ENCODE measurements around the gene S100B. TPM values are rescaled to one million over a fixed set of nuclear protein-coding genes. Genes with fewer than 3 reads are reported as not detected.

The S100B gene
- total and polyA plus RNA-seq, 2 of the 13 experiments (the other 11 are each of a cell fraction or from before 2014, with no cell fraction given) = not detected

DNA sequence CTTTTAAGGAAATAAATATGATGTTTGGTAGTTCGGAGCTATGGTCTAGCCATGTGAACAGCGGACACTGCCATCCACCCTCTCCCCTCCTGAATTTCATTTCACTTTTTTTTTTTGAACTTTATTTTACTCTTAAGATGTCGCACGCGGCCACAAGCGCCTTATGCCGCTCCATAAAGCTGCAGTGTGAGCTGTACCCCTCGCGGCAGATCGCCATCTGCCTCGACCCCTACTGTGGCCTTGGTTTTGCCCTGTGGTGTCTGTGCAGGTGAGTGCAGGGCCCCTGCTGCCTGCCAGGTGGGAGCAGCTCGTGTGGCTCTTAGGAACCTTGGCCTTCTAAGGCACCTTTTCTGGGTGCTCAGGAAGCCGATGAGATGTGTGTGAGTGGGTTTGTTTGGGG is 48.1 kb downstream of the S100B start:
- Histone ChIP-seq H2AFZ (ENCODE audit: low read length) (no peak overlapping the region), H3K4me3 (replicated peaks in 1 of 3; ENCODE audit: insufficient read depth in 1 of 3, low read depth in 2 of 3, low read length in 3 of 3) (no peak overlapping the region), H3K4me2 (ENCODE audit: low read depth, low read length) (no peak overlapping the region), H3K27ac (ENCODE audit: extremely low read length, insufficient read depth, low read length) (no peak overlapping the region), H4K20me1 (ENCODE audit: insufficient read depth, low read length) (no peaks in the 10 kb centered on the region), H3K9me3 (ENCODE audit: low read length) (no peaks in the 10 kb centered on the region), H3K4me1 (ENCODE audit: insufficient read depth, low read length) (peaks cover 17% of the 10 kb centered on the region), H3K9ac (ENCODE audit: insufficient read depth, low read depth, low read length) (no peak overlapping the region), H3K36me3 (replicated peaks in 1 of 2; ENCODE audit: control insufficient read depth in 1 of 2, insufficient read depth in 2 of 2, low read length in 2 of 2) (peaks cover under 1 to 14% of the 10 kb centered on the region in 2 experiments; a peak in 4 of 5 replicates), H3K27me3 (ENCODE audit: control insufficient read depth in 1 of 2, insufficient read depth in 2 of 2, low read length in 2 of 2) (no peaks in the 10 kb centered on the region), H3K79me2 (ENCODE audit: insufficient read depth, low read length) (no peaks in the 10 kb centered on the region)
- ATAC-seq = no peak
- intact Hi-C loops (cut with micrococcal nuclease; ENCODE audit: unreplicated experiment) (no loop called here), in situ Hi-C loops (cut with HindIII; ENCODE audit: extremely low pct_ligation_motif_present, low pct_unique_long_range_greater_than_20kb) (no loop called here)
- FAIRE-seq = no peak
- no TSS peak for BruUV-seq (replicated peaks)
- DNase-seq (ENCODE audit: low spot score) = no peak
- 98% methylated on average over 13 of the region's 13 CpGs for WGBS (ENCODE audit: low lambda C conversion rate)
- POLR2A ChIA-PET = interaction anchor here (1.6 kb wide), 1 partner anchor 79 kb away, joined by 4 read pairs; the partner anchor contains the start of gene PRMT2
- TF ChIP-seq, protein P1, sequence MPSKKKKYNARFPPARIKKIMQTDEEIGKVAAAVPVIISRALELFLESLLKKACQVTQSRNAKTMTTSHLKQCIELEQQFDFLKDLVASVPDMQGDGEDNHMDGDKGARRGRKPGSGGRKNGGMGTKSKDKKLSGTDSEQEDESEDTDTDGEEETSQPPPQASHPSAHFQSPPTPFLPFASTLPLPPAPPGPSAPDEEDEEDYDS (CRISPR knock-in tag; IDR thresholded peaks at IDR 0.05) = no peak
- TF ChIP-seq IRX3 (CRISPR knock-in tag; IDR thresholded peaks at IDR 0.05; ENCODE audit: borderline replicate concordance, low read depth) = no peak
- no peak for TF ChIP-seq CC2D1A (CRISPR knock-in tag; IDR thresholded peaks at IDR 0.05)
- no peak for TF ChIP-seq MZF1 (CRISPR knock-in tag; IDR thresholded peaks at IDR 0.05; ENCODE audit: borderline replicate concordance)
- CTCF ChIA-PET (ENCODE audit: low intra/inter-chr PET ratio, low total read pairs) = no interaction called here

DNA sequence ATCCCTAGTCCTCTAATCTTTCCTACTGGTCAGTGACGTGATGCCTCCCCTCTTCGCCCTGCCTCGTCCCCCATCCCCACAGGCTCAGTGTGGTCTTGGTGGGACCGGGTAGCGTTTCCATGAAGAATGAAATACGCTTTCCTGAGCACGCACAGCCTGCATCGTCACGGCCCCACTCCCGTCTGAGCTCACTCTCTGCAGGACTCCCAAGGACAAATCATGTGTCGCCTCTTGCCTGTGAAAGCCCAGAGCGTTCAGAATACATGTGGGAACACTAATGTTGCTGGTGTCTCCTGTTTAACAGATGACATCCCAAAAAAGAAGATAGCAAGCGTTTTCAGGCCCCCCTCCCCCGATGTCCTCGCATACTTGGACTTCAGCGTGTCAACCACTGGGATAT is 49.2 kb downstream of the S100B start:
- Histone ChIP-seq H3K4me1 (ENCODE audit: insufficient read depth, low read length) (peaks cover 17% of the 10 kb centered on the region), H3K4me3 (replicated peaks in 1 of 3; ENCODE audit: insufficient read depth in 1 of 3, low read depth in 2 of 3, low read length in 3 of 3) (no peak overlapping the region), H3K27ac (ENCODE audit: extremely low read length, insufficient read depth, low read length) (no peak overlapping the region), H3K9me3 (ENCODE audit: low read length) (no peaks in the 10 kb centered on the region), H2AFZ (ENCODE audit: low read length) (no peak overlapping the region), H3K4me2 (ENCODE audit: low read depth, low read length) (no peak overlapping the region), H3K27me3 (ENCODE audit: control insufficient read depth in 1 of 2, insufficient read depth in 2 of 2, low read length in 2 of 2) (no peaks in the 10 kb centered on the region), H3K36me3 (replicated peaks in 1 of 2; ENCODE audit: control insufficient read depth in 1 of 2, insufficient read depth in 2 of 2, low read length in 2 of 2) (peaks cover 4 to 10% of the 10 kb centered on the region in 2 experiments; a peak in 4 of 5 replicates), H3K9ac (ENCODE audit: insufficient read depth, low read depth, low read length) (no peak overlapping the region), H3K79me2 (ENCODE audit: insufficient read depth, low read length) (no peaks in the 10 kb centered on the region), H4K20me1 (ENCODE audit: insufficient read depth, low read length) (no peaks in the 10 kb centered on the region)
- no TSS peak for BruUV-seq (replicated peaks)
- no peak for DNase-seq (ENCODE audit: low spot score)
- ATAC-seq = no peak
- CTCF ChIA-PET (ENCODE audit: low intra/inter-chr PET ratio, low total read pairs) = no interaction called here
- POLR2A ChIA-PET = interaction anchor here (1.6 kb wide), 1 partner anchor 80 kb away, joined by 4 read pairs; the partner anchor contains the start of gene PRMT2
- TF ChIP-seq PHF21A (CRISPR knock-in tag; IDR thresholded peaks at IDR 0.05) (no peak), KLF9 (CRISPR knock-in tag; IDR thresholded peaks at IDR 0.05; ENCODE audit: low read depth) (no peak), ZBTB7A (CRISPR knock-in tag; IDR thresholded peaks at IDR 0.05) (no peak), NFYC (CRISPR knock-in tag; IDR thresholded peaks at IDR 0.05) (no peak), ZNF530 (CRISPR knock-in tag; IDR thresholded peaks at IDR 0.05; ENCODE audit: low read depth) (no peak), PITX1 (CRISPR knock-in tag; IDR thresholded peaks at IDR 0.05) (no peak), RBM22 (optimal IDR thresholded peaks at IDR 0.05; ENCODE audit: low read length) (no peak), ZNF552 (CRISPR knock-in tag; IDR thresholded peaks at IDR 0.05; ENCODE audit: borderline replicate concordance) (no peak)
- TF ChIP-seq, protein P2, sequence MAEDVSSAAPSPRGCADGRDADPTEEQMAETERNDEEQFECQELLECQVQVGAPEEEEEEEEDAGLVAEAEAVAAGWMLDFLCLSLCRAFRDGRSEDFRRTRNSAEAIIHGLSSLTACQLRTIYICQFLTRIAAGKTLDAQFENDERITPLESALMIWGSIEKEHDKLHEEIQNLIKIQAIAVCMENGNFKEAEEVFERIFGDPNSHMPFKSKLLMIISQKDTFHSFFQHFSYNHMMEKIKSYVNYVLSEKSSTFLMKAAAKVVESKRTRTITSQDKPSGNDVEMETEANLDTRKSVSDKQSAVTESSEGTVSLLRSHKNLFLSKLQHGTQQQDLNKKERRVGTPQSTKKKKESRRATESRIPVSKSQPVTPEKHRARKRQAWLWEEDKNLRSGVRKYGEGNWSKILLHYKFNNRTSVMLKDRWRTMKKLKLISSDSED (CRISPR knock-in tag; IDR thresholded peaks at IDR 0.05) = no peak
- TF ChIP-seq, protein P3, sequence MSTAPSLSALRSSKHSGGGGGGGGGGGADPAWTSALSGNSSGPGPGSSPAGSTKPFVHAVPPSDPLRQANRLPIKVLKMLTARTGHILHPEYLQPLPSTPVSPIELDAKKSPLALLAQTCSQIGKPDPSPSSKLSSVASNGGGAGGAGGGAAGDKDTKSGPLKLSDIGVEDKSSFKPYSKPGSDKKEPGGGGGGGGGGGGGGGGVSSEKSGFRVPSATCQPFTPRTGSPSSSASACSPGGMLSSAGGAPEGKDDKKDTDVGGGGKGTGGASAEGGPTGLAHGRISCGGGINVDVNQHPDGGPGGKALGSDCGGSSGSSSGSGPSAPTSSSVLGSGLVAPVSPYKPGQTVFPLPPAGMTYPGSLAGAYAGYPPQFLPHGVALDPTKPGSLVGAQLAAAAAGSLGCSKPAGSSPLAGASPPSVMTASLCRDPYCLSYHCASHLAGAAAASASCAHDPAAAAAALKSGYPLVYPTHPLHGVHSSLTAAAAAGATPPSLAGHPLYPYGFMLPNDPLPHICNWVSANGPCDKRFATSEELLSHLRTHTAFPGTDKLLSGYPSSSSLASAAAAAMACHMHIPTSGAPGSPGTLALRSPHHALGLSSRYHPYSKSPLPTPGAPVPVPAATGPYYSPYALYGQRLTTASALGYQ (CRISPR knock-in tag; IDR thresholded peaks at IDR 0.05) = no peak
- WGBS (ENCODE audit: low lambda C conversion rate) = 98% methylated on average over 13 of the region's 16 CpGs
- in situ Hi-C loops (cut with HindIII; ENCODE audit: extremely low pct_ligation_motif_present, low pct_unique_long_range_greater_than_20kb) (no loop called here), intact Hi-C loops (cut with micrococcal nuclease; ENCODE audit: unreplicated experiment) (no loop called here)
- FAIRE-seq = no peak

All from HepG2 (cell line).